ENCODE results near the gene HMOX2.

GRCh38 chr16:4512473-4512872, 36.3 kb downstream of the HMOX2 start:
- TF ChIP-seq EP300 (IDR thresholded peaks at IDR 0.05), result no peak
- TF ChIP-seq POLR2AphosphoS5 (IDR thresholded peaks at IDR 0.05), result no peak
- no peak for TF ChIP-seq CTCF (IDR thresholded peaks at IDR 0.05)
- no peak for TF ChIP-seq POLR2A (IDR thresholded peaks at IDR 0.05)

Data from upper lobe of left lung (tissue), 4 donors.